ENCODE data around the gene ICAM4.
"Not testable (repeated sequence)": the region's sequence is repeated elsewhere in the genome, so short reads cannot be mapped to it uniquely, and the experiment has no call there.

Gene ICAM4

DNA sequence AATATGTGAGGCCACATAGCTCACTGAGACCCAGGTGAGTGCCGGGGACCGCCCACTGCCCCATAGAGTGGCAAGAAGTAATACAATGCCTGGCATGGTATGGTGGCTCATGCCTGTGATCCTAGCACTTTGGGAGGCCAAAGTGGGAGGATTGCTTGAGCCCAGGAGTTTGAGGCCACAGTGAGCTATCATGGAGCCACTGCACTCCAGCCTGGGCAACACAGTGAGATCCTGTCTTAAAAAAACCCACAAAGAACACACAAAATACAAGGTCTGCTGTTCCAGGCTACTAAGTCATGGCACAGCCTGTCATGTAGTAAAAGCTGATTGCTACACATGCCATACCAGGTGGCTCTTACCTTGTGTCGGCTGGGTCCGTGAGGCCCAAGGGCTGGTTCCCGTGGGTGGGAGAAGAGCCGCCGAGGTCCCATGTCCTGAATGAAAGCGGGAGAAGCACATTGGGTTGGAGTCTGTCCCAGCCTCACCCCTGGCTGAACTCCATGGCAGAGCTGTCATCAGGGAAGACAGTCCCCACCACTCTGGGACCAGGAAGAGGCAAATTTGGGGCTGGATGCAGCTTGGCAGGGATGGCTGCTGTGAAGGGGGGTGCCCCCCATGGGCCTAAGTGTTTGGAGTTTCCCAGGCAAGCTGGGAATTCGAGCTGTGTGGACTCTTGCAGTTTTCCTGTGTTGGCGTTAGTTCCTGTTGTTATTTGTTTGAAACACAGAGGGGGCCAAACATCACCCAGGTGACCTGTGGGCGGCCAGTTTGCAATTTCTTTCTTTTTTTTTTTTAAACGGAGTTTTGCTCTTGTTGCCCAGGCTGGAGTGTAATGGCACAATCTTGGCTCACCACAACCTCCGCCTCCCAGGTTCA lies 32.3 kb downstream of the ICAM4 start:
- DNase-seq (ENCODE audit: low spot score), result no peak

DNA sequence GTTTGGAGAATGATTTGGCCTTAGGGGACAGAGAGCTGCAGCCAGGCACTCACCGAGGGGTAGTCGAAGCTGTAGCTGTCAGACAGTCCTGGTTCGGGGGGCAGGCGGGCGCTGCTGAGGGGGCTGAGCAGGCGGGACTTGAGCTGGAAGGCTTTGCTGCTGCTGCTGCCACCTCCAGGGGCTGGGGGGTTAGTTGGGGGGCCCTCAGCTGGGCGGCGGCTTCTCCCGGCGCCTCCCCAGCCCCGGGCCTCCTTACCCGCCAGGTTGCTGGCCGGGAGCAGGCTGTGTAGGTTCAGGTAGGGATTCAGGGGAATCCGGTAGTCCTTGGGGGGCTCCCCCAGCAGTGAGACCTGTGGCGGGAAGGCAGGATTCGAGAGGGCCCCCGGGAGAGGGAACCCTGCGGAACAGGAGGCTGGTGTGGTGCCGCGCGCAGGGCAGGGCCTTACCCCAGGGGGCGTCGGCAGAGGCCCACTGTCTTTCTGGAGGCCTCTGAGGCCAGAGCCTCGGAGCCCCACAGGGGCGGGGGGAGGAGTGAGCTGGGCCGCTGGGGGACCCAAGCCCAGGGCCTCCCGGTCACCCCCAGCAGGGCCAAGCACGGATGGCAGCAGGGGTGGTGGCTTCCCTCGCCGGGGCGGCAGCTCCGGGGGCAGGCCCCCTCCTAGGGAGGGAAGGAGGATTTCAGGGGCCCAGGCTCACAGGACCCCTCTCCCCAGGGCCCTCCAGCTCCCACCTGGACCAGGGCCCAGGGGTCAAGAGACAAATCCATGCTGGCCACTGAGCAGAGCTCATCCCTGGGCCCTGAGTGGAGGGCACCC lies 34.1 kb downstream of the ICAM4 start:
- no peak for DNase-seq (ENCODE audit: low spot score)

DNA sequence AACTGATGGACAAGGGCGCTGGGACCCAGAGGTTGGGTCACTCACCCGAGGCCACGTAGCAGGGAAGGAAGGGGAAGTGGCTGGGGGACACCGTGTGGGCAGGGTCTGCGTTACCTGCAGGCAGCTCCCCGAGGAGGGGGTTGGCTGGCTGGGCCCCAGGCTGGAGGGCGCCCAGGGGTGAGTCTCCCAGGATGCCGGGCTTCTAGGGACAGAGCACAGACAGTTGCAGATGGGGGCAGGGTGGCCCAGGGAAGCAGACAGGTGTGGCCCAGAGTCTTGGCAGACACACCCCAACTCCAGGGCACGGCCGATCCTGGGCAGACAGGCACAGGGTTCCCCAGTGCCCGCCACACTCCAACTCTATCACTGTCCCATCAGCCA lies 34.7 kb downstream of the ICAM4 start:
- no peak for DNase-seq (ENCODE audit: low spot score)

DNA sequence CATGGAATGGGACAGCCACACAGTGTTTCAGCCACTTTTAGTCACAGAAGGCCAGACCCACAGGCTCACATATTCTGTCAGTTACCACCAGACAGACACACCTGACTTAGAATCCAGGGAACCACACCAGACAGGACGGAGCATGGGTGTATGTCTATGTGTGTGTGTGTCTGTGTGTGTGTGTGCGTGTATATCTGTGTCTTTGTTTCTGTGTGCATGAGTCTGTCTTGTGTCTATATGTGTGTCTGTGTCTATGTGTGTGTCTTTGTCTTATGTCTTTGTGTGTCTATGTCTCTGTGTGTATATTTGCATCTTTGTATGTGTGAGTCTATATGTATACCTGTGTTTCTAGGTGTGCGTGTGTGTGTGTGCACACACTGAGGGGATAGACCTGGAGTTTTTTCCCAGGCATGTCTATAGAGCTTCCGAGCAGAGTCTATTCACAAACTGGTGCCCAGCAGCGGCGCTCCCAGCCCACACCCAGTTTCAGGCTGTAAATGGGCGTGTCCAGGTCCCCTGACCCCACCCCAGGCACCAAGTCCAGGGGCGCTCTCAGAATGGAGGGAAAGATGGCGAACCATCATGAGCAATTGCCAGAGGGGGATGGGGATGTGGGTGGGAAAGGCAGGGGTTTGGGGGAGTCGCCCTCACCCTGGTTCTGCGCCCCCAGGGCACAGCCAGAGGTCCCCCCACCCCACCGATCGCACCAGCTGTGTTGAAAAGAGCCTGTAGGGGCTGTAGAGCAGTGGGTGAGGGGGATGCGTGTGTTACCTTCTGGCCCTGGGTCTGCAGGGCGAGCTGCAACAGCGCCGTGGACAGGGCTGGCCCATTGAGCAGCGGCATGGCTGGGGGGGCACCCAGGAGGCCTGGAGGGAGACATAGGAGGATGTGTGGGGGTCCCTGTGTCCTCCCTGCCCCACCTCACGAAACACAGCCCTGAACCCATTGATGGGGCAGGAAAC lies 35.4 kb downstream of the ICAM4 start:
- DNase-seq (ENCODE audit: low spot score), result no peak

DNA sequence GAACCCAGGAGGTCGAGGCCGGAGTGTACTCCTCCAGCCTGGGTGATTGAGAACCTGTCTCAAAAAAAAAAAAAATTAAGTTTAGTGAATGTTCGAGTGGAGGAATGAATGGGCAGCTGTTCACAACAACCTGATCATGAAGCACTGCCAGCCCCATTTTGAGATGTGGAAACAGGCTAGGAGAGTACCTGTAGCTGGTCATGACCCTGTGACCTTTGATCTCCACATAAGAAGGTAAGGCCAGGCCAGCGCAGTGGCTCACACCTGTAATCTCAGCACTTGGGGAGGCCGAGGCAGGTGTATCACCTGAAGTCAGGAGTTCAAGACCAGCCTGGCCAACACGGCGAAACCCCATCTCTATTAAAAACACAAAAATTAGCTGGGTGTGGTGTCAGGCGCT lies 39.0 kb downstream of the ICAM4 start:
- no peak for DNase-seq (ENCODE audit: low spot score)

DNA sequence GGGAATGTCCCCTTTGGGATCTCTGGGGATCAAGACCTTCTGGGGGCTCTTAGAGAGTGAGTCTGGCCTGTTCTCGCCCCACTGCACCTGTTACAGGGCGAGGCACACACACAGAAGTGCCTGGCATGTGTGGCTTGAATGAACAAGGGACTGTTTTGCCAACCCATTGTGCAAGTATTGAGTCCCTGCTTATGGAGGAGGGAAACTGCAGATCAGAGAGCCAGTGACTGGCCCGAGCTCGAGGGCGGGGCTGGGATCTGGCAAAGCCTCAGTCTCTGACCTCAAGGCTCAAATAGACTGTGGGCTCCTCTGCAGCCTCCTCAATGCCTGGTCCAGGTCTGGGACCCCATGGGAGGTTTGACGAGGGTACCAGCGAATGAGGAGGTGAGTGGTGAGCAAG lies 41.0 kb downstream of the ICAM4 start:
- no peak for DNase-seq (ENCODE audit: low spot score)

DNA sequence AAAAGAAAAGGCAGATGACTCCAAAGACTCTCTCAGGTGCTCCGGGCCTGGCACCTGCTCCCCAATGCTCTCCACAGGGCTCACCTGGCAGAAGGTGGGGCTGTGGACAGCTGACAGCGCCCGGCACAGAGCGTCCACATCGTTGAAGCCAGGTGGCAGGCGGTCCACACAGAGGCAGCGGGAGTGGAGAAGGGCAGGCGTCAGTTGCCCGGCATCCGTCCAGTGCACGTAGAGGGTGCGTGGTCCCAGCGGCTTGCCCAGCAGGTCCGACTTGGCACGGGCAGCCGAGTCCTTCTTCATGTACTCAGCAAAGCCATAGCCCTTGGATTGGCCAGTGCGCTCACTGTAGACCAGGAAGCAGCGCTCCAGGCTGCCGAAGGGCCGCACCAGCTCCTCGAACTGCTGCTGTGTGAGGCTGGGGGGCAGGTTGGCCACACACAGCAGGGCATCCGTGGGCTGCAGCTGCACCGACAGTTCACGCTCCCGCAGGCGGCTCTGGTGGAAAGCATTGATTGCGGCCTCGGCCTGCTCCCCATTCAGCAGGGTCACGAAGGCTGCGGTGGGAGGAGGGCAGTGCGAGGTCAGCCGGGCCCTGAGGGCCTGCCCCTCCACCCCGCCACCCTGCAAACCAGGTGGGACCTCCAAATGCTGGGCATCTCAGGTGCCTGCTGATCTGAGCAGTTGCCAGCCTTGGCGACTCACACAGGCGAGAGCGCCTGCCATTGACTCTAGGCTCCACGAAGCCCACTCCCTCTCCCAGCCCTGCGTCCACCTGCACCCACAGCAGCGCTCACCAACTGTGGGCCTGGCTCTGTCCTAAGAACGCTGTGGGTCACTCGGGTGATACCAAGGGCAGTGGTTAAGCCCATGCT lies 42.0 kb downstream of the ICAM4 start:
- no peak for DNase-seq (ENCODE audit: low spot score)

DNA sequence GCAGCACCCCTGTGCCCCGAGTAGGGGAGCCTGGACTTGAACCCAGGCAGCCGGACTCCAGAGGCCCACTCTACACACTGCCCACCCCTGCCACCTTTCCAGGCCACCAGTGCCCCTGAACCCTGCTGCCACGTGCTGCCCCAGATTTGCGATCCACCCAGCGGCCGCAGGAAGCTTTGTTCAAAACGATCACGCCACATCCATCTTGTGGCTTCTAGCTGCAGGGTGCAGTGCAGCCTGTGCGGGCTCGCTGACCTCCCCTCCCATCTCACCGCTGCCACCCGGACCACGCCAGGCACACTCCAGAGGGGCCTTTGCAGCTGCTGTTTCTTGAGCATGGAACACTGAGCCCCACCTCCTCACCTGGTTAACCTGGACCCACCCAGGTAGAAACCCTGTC lies 42.8 kb downstream of the ICAM4 start:
- DNase-seq (ENCODE audit: low spot score), result no peak

DNA sequence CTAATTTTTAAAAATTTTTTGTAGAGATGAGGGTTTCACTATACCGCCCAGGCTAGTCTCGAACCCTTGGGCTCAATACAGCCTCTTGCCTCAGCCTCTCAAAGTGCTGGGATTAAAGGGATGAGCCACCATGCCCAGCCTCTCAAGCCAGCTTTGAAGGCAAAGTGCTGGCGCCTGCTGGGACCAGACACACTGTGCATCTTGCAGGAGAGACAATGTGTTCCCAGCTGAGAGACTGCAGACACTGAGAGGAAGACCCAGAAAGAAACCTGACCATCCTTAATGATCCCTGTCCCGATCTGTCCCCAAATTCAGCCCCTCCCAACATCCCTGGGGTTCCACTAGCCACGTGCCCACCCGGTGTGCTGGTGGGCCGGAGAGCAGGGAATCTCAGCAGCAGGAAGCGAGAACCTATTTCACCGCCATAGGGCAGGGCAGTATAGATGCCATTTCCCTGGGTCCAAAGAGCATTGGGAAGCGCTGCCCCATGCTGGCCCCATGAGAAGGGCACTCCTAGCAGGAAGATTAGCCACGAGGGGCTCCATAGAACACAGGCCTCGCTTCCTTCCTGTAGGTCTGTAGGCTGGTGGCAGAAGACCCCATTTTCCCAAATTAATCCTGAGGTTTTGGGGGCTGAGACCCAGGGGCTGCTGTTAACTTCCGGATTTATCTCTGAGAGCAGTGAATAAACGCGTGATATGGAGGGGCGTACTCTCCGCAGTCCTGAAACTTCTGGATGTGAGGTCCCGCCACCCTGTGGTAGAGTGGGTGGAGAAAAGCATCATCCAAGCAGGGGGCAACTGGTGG lies 45.6 kb downstream of the ICAM4 start:
- DNase-seq (ENCODE audit: low spot score), result no peak

DNA sequence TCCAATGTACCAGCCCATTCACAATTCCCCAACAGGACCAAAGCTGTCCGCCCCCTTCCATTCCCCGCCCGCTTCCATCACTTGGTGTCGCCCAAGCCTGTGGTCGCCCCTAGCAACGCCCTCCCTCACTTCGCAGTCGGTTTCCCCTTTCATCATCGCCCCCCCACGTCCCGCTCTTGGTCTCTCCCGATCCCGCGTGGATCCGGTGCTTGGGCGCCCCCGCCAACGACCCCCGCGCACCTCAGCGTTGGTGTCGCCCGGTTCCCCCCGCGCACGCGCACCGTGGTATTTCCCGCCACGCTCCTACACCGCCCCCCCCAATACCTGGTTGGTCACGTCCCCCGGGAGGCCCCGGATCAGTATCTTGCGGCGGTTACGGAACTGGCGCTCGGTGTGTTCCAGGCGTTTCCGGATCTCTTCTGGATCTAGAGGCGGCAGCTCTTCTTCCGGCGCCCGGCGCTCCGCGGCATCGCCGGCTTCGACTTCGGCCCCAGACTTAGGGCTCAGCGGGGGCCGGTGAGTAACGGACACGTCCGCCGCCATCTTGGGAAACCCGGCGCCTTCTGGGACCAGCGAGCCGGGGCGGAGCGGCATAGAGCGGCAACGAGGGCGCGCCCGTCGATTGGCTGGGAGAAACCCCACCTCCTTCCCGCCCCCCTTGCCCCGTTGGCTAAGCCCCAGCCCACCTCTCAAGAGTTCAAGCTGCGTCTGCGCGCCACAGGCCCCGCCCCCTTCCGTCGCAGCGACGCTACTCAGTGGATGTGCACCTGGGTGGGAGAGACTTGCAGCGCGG lies 46.4 kb downstream of the ICAM4 start, which contains the start of gene RAVER1:
Gene RAVER1, minus strand, starts transcription at position 565 of the 793 bp plus-strand sequence. Its CDS starts 22 bp downstream, at position 543.
- peak; percentile 95 for DNase-seq (ENCODE audit: low spot score)

DNA sequence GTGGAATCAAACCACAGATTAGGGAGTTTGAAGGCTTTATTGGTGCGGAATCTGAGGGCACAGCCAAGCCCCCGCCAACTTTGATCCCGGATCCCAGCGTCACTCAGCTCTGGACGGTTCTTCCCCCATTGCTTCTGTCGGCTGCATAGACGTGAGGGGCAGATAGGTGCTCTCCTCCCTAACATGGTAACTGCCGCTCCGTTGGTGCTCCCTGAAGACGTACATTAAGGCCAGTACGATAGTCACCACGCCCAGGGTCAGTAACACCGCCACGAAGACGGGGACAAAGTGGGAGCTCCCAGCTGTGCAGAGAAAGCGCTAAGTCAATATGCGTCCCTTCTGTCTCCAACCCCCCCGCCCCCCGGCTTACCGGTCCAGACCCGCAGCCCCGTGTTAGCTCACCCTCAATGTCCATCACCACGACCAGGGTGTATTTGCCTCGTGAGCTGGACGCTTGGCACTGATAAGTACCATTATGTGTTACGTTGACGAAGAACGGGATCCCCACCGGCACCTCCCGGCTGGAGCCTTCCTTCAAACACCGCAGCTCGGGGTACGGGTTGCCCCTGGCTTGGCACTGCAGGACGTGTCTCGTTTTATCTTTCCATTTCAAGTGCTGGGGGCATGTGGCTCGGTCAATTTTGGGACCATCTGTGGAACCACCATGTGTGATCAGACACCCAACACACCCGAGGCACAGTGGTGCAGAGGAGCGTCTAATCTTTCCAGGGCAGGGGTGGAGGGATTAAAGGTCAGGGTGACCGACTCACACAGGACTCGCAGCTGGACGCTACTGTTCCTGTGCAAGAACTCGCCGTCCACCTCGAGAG lies 47.2 kb downstream of the ICAM4 start:
- no peak for DNase-seq (ENCODE audit: low spot score)

DNA sequence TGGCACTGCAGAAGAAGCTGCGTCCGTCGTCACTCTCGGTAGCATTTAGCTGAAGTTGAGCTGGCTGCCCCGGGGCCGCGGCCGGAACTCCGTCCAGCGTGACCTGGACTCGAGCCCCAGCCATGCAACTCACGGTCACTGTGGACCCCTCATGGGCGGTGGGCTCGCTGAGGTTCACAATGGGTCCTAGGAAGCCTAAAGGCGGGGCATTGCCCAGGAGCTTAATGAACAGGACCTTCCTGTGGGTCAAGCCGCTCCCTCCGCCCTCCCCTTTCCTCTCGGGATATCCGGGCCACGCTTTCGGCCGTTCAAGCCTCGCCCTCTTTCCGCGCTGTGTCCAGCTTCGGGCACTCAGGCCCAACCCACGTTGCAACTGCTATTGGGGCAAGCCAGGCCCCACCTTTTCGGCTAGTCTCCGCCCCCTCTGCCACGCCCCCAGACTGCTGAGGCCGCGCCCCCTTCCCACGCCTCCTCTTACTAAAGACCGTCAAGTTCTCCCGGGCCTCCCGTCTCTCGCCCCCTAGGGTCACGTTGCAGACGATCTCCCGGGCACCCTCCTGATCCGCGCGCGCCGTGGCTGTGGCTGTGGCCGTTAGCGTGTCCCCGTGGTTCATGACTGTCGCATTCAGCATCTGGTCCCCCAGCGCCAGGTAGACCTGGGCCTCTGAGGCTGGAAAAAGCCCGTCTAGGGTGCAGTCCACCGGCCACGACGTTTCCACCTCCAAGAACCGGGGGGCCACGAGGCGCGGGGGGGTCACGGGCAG lies 48.0 kb downstream of the ICAM4 start:
- peak; percentile 45 for DNase-seq (ENCODE audit: low spot score)

DNA sequence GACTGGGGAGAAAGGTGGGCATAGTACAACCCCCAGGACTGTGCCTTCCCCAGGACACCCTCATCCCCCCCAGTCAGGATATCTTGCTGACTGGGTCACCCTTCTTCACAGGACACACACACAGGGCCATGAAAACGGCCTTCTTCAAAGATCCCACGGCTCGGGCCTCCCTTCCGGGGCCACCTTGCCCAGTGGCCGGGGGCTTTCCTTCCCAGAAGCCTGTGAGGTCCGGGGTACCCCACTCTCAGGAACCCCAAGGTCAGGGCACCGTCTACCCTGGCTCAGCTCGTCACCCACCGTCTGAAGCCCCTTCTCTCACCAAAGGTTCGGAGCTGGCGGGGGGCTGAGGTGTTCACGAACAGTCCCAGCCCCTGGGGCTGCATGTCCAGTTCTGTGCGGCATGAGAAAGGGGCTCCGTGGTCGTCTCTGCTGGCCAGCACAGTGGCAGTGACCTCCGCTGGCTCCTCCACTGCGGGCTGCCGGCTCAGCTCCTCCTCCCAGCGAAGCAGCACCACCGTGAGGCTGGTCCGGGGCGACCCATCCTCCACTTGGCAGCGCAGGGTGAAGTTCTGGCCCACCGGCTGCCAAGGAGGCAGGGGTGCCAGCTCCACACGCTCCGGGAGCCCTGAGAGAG lies 48.7 kb downstream of the ICAM4 start:
- DNase-seq (ENCODE audit: low spot score), result no peak

DNA sequence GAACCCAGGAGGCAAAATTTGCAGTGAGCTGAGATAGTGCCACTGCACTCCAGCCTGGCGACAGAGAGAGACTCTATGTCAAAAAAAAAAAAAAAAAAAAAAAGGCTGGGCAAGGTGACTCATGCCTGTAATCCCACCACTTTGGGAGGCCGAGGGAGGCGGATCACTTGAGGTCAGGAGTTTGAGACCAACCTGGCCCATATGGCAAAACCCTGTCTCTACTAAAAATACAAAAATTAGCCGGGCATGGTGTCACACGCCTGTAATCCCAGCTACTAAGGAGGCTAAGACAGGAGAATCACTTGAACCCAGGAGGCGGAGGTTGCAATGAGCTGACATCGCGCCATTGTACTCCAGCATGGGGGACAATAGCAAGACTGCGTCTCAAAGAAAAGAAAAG lies 50.0 kb downstream of the ICAM4 start:
- DNase-seq (ENCODE audit: low spot score), result not testable (repeated sequence)

Data from pons (tissue), 1 donor.